Measurements from ENCODE around the gene PCNX1.
"Not testable (repeated sequence)": the region's sequence is repeated elsewhere in the genome, so short reads cannot be mapped to it uniquely, and the experiment has no call there.

Gene PCNX1

GRCh38 chr14:71121001-71121400 lies 213.7 kb downstream of the PCNX1 start:
- no peak for DNase-seq (ENCODE audit: low spot score)
- no peak for TF ChIP-seq CTCF (IDR thresholded peaks at IDR 0.05)
- Histone ChIP-seq H3K27ac (no peak overlapping the region), H3K4me3 (no peak overlapping the region)

GRCh38 chr14:71121711-71122110 lies 214.5 kb downstream of the PCNX1 start:
- no peak for DNase-seq (ENCODE audit: low spot score)
- H3K27ac ChIP-seq = no peak overlapping the region
- H3K4me3 ChIP-seq = no peak overlapping the region
- no peak for TF ChIP-seq CTCF (IDR thresholded peaks at IDR 0.05)

- no peak overlapping the region for H3K4me3 ChIP-seq
- no peak overlapping the region for H3K27ac ChIP-seq
- no peak for DNase-seq (ENCODE audit: low spot score)
- no peak for TF ChIP-seq CTCF (IDR thresholded peaks at IDR 0.05)
Observed at GRCh38 chr14:71122866-71123565, 215.8 kb downstream of the PCNX1 start.

- no peak overlapping the region for H3K27ac ChIP-seq
- no peak for TF ChIP-seq CTCF (IDR thresholded peaks at IDR 0.05)
- no peak overlapping the region for H3K4me3 ChIP-seq
- no peak for DNase-seq (ENCODE audit: low spot score)
Observed at GRCh38 chr14:71123579-71124135, 216.4 kb downstream of the PCNX1 start.

GRCh38 chr14:71129716-71130490 lies 222.6 kb downstream of the PCNX1 start:
- H3K4me3 ChIP-seq; DNase-seq (ENCODE audit: low spot score); H3K27ac ChIP-seq: not testable (repeated sequence)

GRCh38 chr14:71130491-71131179 lies 223.4 kb downstream of the PCNX1 start:
- no peak for TF ChIP-seq CTCF (IDR thresholded peaks at IDR 0.05)
- no peak overlapping the region for H3K27ac ChIP-seq
- H3K4me3 ChIP-seq = peak overlapping the region; percentile 35
- no peak for DNase-seq (ENCODE audit: low spot score)

- no peak for TF ChIP-seq CTCF (IDR thresholded peaks at IDR 0.05)
- peak; percentile 16 for DNase-seq (ENCODE audit: low spot score)
- H3K4me3 ChIP-seq = no peak overlapping the region
- no peak overlapping the region for H3K27ac ChIP-seq
Observed at GRCh38 chr14:71133296-71133695, 226.0 kb downstream of the PCNX1 start.
